ENCODE results near the gene PRR5L. TPM values are rescaled to one million over a fixed set of nuclear protein-coding genes. Genes with fewer than 3 reads are reported as not detected.

Gene PRR5L
- total and polyA plus RNA-seq, 9 of the 15 experiments (the other 6 are each of a cell fraction or from before 2014, with no cell fraction given), result 0.11 to 0.60 (median 0.36) TPM; not detected in 2

DNA sequence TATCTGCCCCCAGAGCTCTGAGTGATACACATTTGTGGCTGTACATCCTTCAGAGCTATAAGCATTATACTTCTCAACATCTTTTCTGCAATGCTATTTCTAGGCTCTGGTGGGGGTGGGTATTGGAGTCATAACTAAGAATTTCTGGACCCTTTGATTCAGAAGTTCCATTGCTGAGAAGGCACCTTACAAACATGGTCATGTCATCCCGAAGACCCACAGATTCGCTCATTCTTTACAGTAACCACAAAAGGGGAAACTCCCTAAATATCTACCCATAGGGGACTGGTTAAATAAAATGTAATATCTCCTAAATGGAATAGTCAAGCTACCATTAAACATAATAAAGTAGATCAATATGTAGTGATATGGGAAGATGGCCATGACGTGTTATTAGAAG lies 98.8 kb downstream of the PRR5L start (continued):
- TF ChIP-seq, protein P1, sequence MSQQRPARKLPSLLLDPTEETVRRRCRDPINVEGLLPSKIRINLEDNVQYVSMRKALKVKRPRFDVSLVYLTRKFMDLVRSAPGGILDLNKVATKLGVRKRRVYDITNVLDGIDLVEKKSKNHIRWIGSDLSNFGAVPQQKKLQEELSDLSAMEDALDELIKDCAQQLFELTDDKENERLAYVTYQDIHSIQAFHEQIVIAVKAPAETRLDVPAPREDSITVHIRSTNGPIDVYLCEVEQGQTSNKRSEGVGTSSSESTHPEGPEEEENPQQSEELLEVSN (IDR thresholded peaks at IDR 0.05; ENCODE audit: borderline replicate concordance in 1 of 2, extremely low read depth in 1 of 2, insufficient read depth in 1 of 2, insufficient read length in 1 of 2, low read depth in 1 of 2, low read length in 1 of 2, poor library complexity in 1 of 2, severe bottlenecking in 1 of 2), result no peak
- TF ChIP-seq, protein P2, sequence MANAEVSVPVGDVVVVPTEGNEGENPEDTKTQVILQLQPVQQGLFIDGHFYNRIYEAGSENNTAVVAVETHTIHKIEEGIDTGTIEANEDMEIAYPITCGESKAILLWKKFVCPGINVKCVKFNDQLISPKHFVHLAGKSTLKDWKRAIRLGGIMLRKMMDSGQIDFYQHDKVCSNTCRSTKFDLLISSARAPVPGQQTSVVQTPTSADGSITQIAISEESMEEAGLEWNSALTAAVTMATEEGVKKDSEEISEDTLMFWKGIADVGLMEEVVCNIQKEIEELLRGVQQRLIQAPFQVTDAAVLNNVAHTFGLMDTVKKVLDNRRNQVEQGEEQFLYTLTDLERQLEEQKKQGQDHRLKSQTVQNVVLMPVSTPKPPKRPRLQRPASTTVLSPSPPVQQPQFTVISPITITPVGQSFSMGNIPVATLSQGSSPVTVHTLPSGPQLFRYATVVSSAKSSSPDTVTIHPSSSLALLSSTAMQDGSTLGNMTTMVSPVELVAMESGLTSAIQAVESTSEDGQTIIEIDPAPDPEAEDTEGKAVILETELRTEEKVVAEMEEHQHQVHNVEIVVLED (CRISPR knock-in tag; IDR thresholded peaks at IDR 0.05), result no peak
- TF ChIP-seq MAFF (IDR thresholded peaks at IDR 0.05; ENCODE audit: low read length), result no peak

DNA sequence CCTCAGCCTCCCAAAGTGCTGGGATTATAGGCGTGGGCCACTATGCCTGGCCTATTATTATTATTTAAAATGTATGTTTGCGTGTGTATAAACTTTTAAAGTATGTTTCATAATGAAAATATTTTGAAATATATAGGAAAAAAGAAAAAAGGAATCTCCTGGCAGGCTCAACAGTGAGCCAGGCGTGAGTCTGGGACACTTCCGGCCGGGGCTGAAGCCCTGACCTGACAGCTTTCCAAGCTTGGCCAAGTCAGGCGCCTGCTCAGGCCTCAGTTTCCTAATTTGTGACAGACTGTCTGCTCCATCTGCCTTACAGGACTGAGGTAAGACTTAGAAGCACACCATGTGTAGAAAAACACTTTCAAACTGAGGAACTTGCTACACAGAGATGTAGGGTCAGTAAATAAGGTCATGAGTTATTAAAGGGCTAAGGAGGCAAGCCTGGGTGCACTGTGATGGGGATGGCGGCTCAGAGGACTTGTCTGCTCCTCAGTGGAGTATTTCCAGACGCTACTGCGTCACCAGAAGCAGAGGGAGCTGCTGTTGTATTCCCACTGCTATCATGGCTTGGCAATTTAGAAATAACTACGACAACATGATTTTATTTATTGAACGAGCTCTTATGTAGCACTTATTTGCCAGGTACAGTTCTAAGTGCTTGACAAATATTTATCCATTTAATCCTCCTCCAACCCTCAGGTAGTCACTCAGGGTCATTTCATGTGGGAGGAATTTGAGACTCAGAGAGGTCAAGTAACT lies 100.1 kb downstream of the PRR5L start:
- FAIRE-seq (no peak), DNase-seq (ENCODE audit: extremely low read depth in 1 of 4, low spot score in 3 of 4) (no peak), ATAC-seq (no peak)
- Histone ChIP-seq H3K9me1 (ENCODE audit: control insufficient read depth, insufficient read depth, low read length) (no peaks in the 10 kb centered on the region), H4K20me1 (replicated peaks; ENCODE audit: control insufficient read depth, insufficient read depth, low read length) (no peaks in the 10 kb centered on the region), H3K27me3 (ENCODE audit: control insufficient read depth in 2 of 2, insufficient read depth in 2 of 2, low read length in 2 of 2) (no peaks in the 10 kb centered on the region), H3K4me2 (ENCODE audit: insufficient read depth, low read length) (no peak overlapping the region), H3K9me3 (replicated peaks; ENCODE audit: control insufficient read depth, insufficient read depth, low read depth, low read length) (no peaks in the 10 kb centered on the region), H3K79me2 (ENCODE audit: control insufficient read depth, insufficient read depth, low read length) (no peaks in the 10 kb centered on the region), H3K4me1 (replicated peaks in 1 of 2; ENCODE audit: control insufficient read depth in 2 of 2, insufficient read depth in 2 of 2, low read length in 2 of 2) (peaks cover 0 to 4% of the 10 kb centered on the region in 2 experiments; a peak in 3 of 5 replicates), H2AFZ (ENCODE audit: low read depth, low read length) (no peak overlapping the region), H3K4me3 (no peak overlapping the region), H3K36me3 (ENCODE audit: control insufficient read depth, insufficient read depth, low read length) (no peaks in the 10 kb centered on the region), H3K27ac (ENCODE audit: extremely low read depth, low read depth, low read length) (no peak overlapping the region), H3K9ac (ENCODE audit: insufficient read depth in 1 of 2, low read depth in 2 of 2, low read length in 2 of 2) (no peak overlapping the region)
- POLR2A ChIA-PET, result no interaction called here
- 26% methylated on average over 9 of the region's 11 CpGs for WGBS (ENCODE audit: insufficient coverage, low coverage, missing lambda C conversion rate)
- CTCF ChIA-PET (ENCODE audit: low intra/inter-chr PET ratio), result no interaction called here
- intact Hi-C loops (cut with micrococcal nuclease), result no loop called here
- BruUV-seq (replicated peaks), result no TSS peak
- in situ Hi-C loops (cut with MboI), result no loop called here
- TF ChIP-seq, protein P3, sequence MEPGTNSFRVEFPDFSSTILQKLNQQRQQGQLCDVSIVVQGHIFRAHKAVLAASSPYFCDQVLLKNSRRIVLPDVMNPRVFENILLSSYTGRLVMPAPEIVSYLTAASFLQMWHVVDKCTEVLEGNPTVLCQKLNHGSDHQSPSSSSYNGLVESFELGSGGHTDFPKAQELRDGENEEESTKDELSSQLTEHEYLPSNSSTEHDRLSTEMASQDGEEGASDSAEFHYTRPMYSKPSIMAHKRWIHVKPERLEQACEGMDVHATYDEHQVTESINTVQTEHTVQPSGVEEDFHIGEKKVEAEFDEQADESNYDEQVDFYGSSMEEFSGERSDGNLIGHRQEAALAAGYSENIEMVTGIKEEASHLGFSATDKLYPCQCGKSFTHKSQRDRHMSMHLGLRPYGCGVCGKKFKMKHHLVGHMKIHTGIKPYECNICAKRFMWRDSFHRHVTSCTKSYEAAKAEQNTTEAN (CRISPR knock-in tag; IDR thresholded peaks at IDR 0.05), result no peak
- no peak for TF ChIP-seq ARNT (IDR thresholded peaks at IDR 0.05)
- no peak for TF ChIP-seq SMAD3 (CRISPR knock-in tag; conservative IDR thresholded peaks at IDR 0.05)
- no peak for TF ChIP-seq NCOA6 (IDR thresholded peaks at IDR 0.05)
- TF ChIP-seq ZNF764 (CRISPR knock-in tag; IDR thresholded peaks at IDR 0.05; ENCODE audit: low read depth), result no peak
- no peak for TF ChIP-seq ETS2 (tag; IDR thresholded peaks at IDR 0.05; ENCODE audit: borderline replicate concordance, poor library complexity, severe bottlenecking)
- no peak for TF ChIP-seq U2AF1 (optimal IDR thresholded peaks at IDR 0.05; ENCODE audit: low read depth, low read length)
- TF ChIP-seq, protein P4, sequence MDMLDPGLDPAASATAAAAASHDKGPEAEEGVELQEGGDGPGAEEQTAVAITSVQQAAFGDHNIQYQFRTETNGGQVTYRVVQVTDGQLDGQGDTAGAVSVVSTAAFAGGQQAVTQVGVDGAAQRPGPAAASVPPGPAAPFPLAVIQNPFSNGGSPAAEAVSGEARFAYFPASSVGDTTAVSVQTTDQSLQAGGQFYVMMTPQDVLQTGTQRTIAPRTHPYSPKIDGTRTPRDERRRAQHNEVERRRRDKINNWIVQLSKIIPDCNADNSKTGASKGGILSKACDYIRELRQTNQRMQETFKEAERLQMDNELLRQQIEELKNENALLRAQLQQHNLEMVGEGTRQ (CRISPR knock-in tag; IDR thresholded peaks at IDR 0.05), result no peak
- TF ChIP-seq BDP1 (IDR thresholded peaks at IDR 0.05; ENCODE audit: insufficient read depth, insufficient read length), result no peak
- no peak for TF ChIP-seq ZNF76 (CRISPR knock-in tag; IDR thresholded peaks at IDR 0.05; ENCODE audit: borderline replicate concordance)
- no peak for TF ChIP-seq L3MBTL2 (IDR thresholded peaks at IDR 0.05)

Measured in K562 (cell line).